Suprapubic skin (tissue), 4 donors: ENCODE data around the gene DIS3L. TPM values are rescaled to one million over a fixed set of nuclear protein-coding genes. Genes with fewer than 3 reads are reported as not detected.
"Not testable (repeated sequence)": the region's sequence is repeated elsewhere in the genome, so short reads cannot be mapped to it uniquely, and the experiment has no call there.

ENCODE experiments used
- DNase-seq, 2 donors: peaks; one replicate each; pipeline ENCODE4 v3.0.0-alpha.2; 2019; ENCODE audit warnings: low spot score in 2 of 2
- H3K27ac ChIP-seq: fragments of 200-600 bp; sonication (generic); one replicate; pipeline ENCODE4 v1.5.1; 2019
- H3K27me3 ChIP-seq: fragments of 200-600 bp; sonication (generic); one replicate; pipeline ENCODE4 v1.5.1; 2019
- H3K36me3 ChIP-seq: fragments of 200-600 bp; sonication (generic); one replicate; pipeline ENCODE4 v1.5.1; 2019
- H3K4me1 ChIP-seq: fragments of 200-600 bp; sonication (generic); one replicate; pipeline ENCODE4 v1.5.1; 2019
- H3K4me3 ChIP-seq: fragments of 200-600 bp; sonication (generic); one replicate; pipeline ENCODE4 v1.5.1; 2019; ENCODE audit warnings: mild to moderate bottlenecking
- H3K9me3 ChIP-seq: fragments of 200-600 bp; sonication (generic); one replicate; pipeline ENCODE4 v1.5.1; 2019
- EP300 ChIP-seq: sonication (generic); formaldehyde crosslinking; IDR thresholded peaks from one replicate; pipeline ENCODE4 v1.6.1; 2017; ENCODE audit warnings: antibody characterized with exemption
- POLR2A ChIP-seq, 2 donors: fragments of 450-650 bp; IDR thresholded peaks; one replicate each; pipeline ENCODE4 v1.6.1; 2017; ENCODE audit warnings: antibody characterized with exemption in 2 of 2, mild to moderate bottlenecking in 2 of 2, moderate library complexity in 2 of 2
- POLR2AphosphoS5 ChIP-seq, 3 donors: sonication (generic); formaldehyde crosslinking; IDR thresholded peaks; one replicate each; pipeline ENCODE4 v1.6.1; 2017; ENCODE audit warnings: antibody characterized with exemption in 3 of 3
- WGBS: methylation state at CpG from one replicate; pipeline ENCODE4 v1.1.5; 2018; 5-methylcytosine and 5-hydroxymethylcytosine counted together
- total RNA-seq, 4 donors: library from RNA; depleted of rRNA; stranded (reverse); fragments of >200 nt; gene quantifications; one replicate each; pipeline ENCODE4 v1.1.0, GENCODE V29; 2016
- TF ChIP-seq, protein P1 (sequence below), 2 donors: fragments of 200-600 bp in 1 of 2; fragments of 450-650 bp in 1 of 2; sonication (generic) in 1 of 2; IDR thresholded peaks; one replicate each; pipeline ENCODE4 v1.5.1; 2016 to 2019; ENCODE audit warnings: antibody characterized with exemption in 2 of 2, mild to moderate bottlenecking in 1 of 2, moderate library complexity in 1 of 2

Gene DIS3L
- total RNA-seq, 4 donors from 2014 or later: 15.8 to 26.1 (median 21.2) TPM

- Histone ChIP-seq H3K27me3 (peaks cover 71% of the 10 kb centered on the region), H3K36me3 (no peaks in the 10 kb centered on the region), H3K9me3 (no peaks in the 10 kb centered on the region), H3K27ac (no peak overlapping the region), H3K4me3 (no peak overlapping the region), H3K4me1 (peaks cover 31% of the 10 kb centered on the region)
- DNase-seq: no peak
- WGBS: 51% methylated on average over 14 of the region's 19 CpGs
- TF ChIP-seq POLR2AphosphoS5 (IDR thresholded peaks at IDR 0.05): no peak
- no peak for TF ChIP-seq POLR2A (IDR thresholded peaks at IDR 0.05)
- TF ChIP-seq, protein P1, sequence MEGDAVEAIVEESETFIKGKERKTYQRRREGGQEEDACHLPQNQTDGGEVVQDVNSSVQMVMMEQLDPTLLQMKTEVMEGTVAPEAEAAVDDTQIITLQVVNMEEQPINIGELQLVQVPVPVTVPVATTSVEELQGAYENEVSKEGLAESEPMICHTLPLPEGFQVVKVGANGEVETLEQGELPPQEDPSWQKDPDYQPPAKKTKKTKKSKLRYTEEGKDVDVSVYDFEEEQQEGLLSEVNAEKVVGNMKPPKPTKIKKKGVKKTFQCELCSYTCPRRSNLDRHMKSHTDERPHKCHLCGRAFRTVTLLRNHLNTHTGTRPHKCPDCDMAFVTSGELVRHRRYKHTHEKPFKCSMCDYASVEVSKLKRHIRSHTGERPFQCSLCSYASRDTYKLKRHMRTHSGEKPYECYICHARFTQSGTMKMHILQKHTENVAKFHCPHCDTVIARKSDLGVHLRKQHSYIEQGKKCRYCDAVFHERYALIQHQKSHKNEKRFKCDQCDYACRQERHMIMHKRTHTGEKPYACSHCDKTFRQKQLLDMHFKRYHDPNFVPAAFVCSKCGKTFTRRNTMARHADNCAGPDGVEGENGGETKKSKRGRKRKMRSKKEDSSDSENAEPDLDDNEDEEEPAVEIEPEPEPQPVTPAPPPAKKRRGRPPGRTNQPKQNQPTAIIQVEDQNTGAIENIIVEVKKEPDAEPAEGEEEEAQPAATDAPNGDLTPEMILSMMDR (IDR thresholded peaks at IDR 0.05): no peak
- no peak for TF ChIP-seq EP300
Measured at GRCh38 chr15:66254951-66255676, 38.3 kb upstream of the DIS3L start.

DNA sequence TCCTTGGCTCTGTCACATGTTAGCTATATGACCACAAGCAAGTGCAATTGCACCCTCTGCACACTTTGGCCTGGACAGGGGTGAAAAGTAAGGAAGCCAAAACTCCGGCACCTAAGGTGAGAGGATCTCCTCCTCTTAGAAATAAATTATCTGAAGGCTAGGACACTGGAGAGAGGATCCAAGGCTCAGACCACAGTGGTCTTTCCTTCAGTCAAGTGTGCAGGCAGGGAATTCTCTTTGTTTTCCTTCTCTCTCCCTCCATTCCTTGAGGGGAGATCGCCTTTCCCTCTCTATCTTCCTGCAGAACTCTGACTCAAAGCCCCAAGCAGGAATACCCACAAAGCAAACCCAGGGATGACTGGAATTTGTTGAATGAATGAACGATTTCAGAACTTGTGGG, 36.7 kb upstream of the DIS3L start:
- no peak overlapping the region for H3K27ac ChIP-seq
- H3K27me3 ChIP-seq: peaks cover 55% of the 10 kb centered on the region
- 76% methylated on average over 3 of the region's 3 CpGs for WGBS
- TF ChIP-seq, protein P1 (IDR thresholded peaks at IDR 0.05): no peak
- TF ChIP-seq POLR2A (IDR thresholded peaks at IDR 0.05): no peak
- TF ChIP-seq POLR2AphosphoS5 (IDR thresholded peaks at IDR 0.05): no peak
- no peak for TF ChIP-seq EP300
- H3K4me1 ChIP-seq: peaks cover 29% of the 10 kb centered on the region
- DNase-seq: no peak
- no peak overlapping the region for H3K4me3 ChIP-seq
- no peaks in the 10 kb centered on the region for H3K36me3 ChIP-seq
- no peaks in the 10 kb centered on the region for H3K9me3 ChIP-seq

GRCh38 chr15:66261056-66261455, 32.3 kb upstream of the DIS3L start:
- DNase-seq: no peak
- no peaks in the 10 kb centered on the region for H3K4me1 ChIP-seq
- H3K27ac ChIP-seq: no peak overlapping the region
- no peaks in the 10 kb centered on the region for H3K36me3 ChIP-seq
- peaks cover 22% of the 10 kb centered on the region for H3K27me3 ChIP-seq
- TF ChIP-seq EP300: no peak
- TF ChIP-seq, protein P1 (IDR thresholded peaks at IDR 0.05): no peak
- TF ChIP-seq POLR2A (IDR thresholded peaks at IDR 0.05): no peak
- TF ChIP-seq POLR2AphosphoS5 (IDR thresholded peaks at IDR 0.05): no peak
- 90% methylated on average over 3 of the region's 3 CpGs for WGBS
- no peaks in the 10 kb centered on the region for H3K9me3 ChIP-seq
- no peak overlapping the region for H3K4me3 ChIP-seq

- not testable (repeated sequence) for H3K36me3 ChIP-seq, H3K27ac ChIP-seq, DNase-seq, H3K9me3 ChIP-seq, H3K27me3 ChIP-seq, H3K4me1 ChIP-seq, H3K4me3 ChIP-seq
- WGBS: 86% methylated on average over 1 of the region's 1 CpG
Measured at GRCh38 chr15:66262837-66263236, 30.5 kb upstream of the DIS3L start.

- Histone ChIP-seq H3K9me3 (no peaks in the 10 kb centered on the region), H3K4me3 (no peak overlapping the region), H3K4me1 (peaks cover 6% of the 10 kb centered on the region), H3K27ac (no peak overlapping the region), H3K27me3 (peaks cover 6% of the 10 kb centered on the region), H3K36me3 (no peaks in the 10 kb centered on the region)
- TF ChIP-seq POLR2AphosphoS5 (IDR thresholded peaks at IDR 0.05) (no peak), EP300 (no peak), POLR2A (IDR thresholded peaks at IDR 0.05) (no peak)
- TF ChIP-seq, protein P1 (IDR thresholded peaks at IDR 0.05): no peak
- DNase-seq: no peak
- WGBS: 94% methylated on average over 20 of the region's 20 CpGs
Measured at GRCh38 chr15:66264859-66265513, 28.4 kb upstream of the DIS3L start.
